Left ventricle myocardium inferior (tissue), 1 donor: ENCODE data around the gene L3MBTL4. TPM values are rescaled to one million over a fixed set of nuclear protein-coding genes. Genes with fewer than 3 reads are reported as not detected.

Experiments
- DNase-seq: peaks from one replicate; pipeline ENCODE4 v3.0.0-alpha.2; 2020
- H3K27ac ChIP-seq: fragments of 200-600 bp; replicated peaks from 2 replicates; pipeline ENCODE4 v1.8.0; 2021
- H3K27me3 ChIP-seq: fragments of 200-600 bp; 2 replicates; pipeline ENCODE4 v1.8.0; 2021; ENCODE audit warnings: low read depth
- H3K36me3 ChIP-seq: fragments of 200-600 bp; 2 replicates; pipeline ENCODE4 v1.8.0; 2021
- H3K4me1 ChIP-seq: fragments of 200-600 bp; 2 replicates; pipeline ENCODE4 v1.8.0; 2021
- H3K4me3 ChIP-seq: fragments of 200-600 bp; 2 replicates; pipeline ENCODE4 v1.8.0; 2021; ENCODE audit warnings: mild to moderate bottlenecking, moderate library complexity
- H3K9me3 ChIP-seq: fragments of 200-600 bp; replicated peaks from 2 replicates; pipeline ENCODE4 v1.8.0; 2021
- CTCF ChIP-seq: fragments of 200-600 bp; IDR thresholded peaks from 2 replicates; pipeline ENCODE4 v1.8.0; 2021; ENCODE audit warnings: antibody characterized with exemption, mild to moderate bottlenecking, borderline replicate concordance
- intact Hi-C: fragments of 100-400 bp; cut with micrococcal nuclease; formaldehyde crosslinking; loops from one replicate; pipeline ENCODE4 v1.11.0; 2022
- total RNA-seq: library from RNA; stranded (reverse); fragmentation: NEBNext Ultra II Directional; extraction: Animal tissue kit (Norgen Biotek cat#: 25700); gene quantifications from one replicate; pipeline ENCODE4 v1.2.1, GENCODE V29; 2021
- donor health status: DM: no; HTN: yes; CAD: no; lungs with severe emphysema.

The L3MBTL4 gene
- total RNA-seq, 1 donor from 2014 or later: 3.5 TPM

GRCh38 chr18:5997361-5997760 is 417.4 kb downstream of the L3MBTL4 start:
- Histone ChIP-seq H3K36me3 (no peaks in the 10 kb centered on the region), H3K27ac (no peak overlapping the region), H3K27me3 (no peaks in the 10 kb centered on the region), H3K4me3 (no peak overlapping the region), H3K9me3 (peaks cover 9% of the 10 kb centered on the region), H3K4me1 (no peaks in the 10 kb centered on the region)
- intact Hi-C loops: no loop called here
- TF ChIP-seq CTCF: no peak
- no peak for DNase-seq

- TF ChIP-seq CTCF: no peak
- Histone ChIP-seq H3K4me3 (no peak overlapping the region), H3K27ac (no peak overlapping the region), H3K27me3 (no peaks in the 10 kb centered on the region), H3K9me3 (peaks cover 9% of the 10 kb centered on the region), H3K4me1 (no peaks in the 10 kb centered on the region), H3K36me3 (no peaks in the 10 kb centered on the region)
- intact Hi-C loops: no loop called here
- no peak for DNase-seq
These were observed 419.1 kb downstream of the L3MBTL4 start for GRCh38 chr18:5995626-5996025.

GRCh38 chr18:5993938-5994337 is 420.8 kb downstream of the L3MBTL4 start:
- no peak for TF ChIP-seq CTCF
- intact Hi-C loops: no loop called here
- no peak overlapping the region for H3K27ac ChIP-seq
- H3K27me3 ChIP-seq: no peaks in the 10 kb centered on the region
- no peaks in the 10 kb centered on the region for H3K36me3 ChIP-seq
- no peak for DNase-seq
- no peaks in the 10 kb centered on the region for H3K9me3 ChIP-seq
- H3K4me1 ChIP-seq: no peaks in the 10 kb centered on the region
- H3K4me3 ChIP-seq: no peak overlapping the region

- no peak for TF ChIP-seq CTCF
- no peak overlapping the region for H3K27ac ChIP-seq
- intact Hi-C loops: no loop called here
- H3K36me3 ChIP-seq: no peaks in the 10 kb centered on the region
- peaks cover 4% of the 10 kb centered on the region for H3K27me3 ChIP-seq
- no peak overlapping the region for H3K4me3 ChIP-seq
- DNase-seq: no peak
- H3K9me3 ChIP-seq: no peaks in the 10 kb centered on the region
- no peaks in the 10 kb centered on the region for H3K4me1 ChIP-seq
These were observed 422.3 kb downstream of the L3MBTL4 start for GRCh38 chr18:5992381-5992780.

GRCh38 chr18:5987249-5987648 is 427.5 kb downstream of the L3MBTL4 start:
- DNase-seq: no peak
- TF ChIP-seq CTCF: no peak
- Histone ChIP-seq H3K9me3 (no peaks in the 10 kb centered on the region), H3K27me3 (peaks cover 25% of the 10 kb centered on the region), H3K4me3 (no peak overlapping the region), H3K27ac (no peak overlapping the region), H3K36me3 (no peaks in the 10 kb centered on the region), H3K4me1 (peaks cover 10% of the 10 kb centered on the region)
- intact Hi-C loops: no loop called here

GRCh38 chr18:5986257-5986931 is 428.3 kb downstream of the L3MBTL4 start:
- peaks cover 10% of the 10 kb centered on the region for H3K4me1 ChIP-seq
- peaks cover 25% of the 10 kb centered on the region for H3K27me3 ChIP-seq
- H3K36me3 ChIP-seq: no peaks in the 10 kb centered on the region
- H3K4me3 ChIP-seq: no peak overlapping the region
- no peak for DNase-seq
- intact Hi-C loops: no loop called here
- no peak overlapping the region for H3K27ac ChIP-seq
- no peaks in the 10 kb centered on the region for H3K9me3 ChIP-seq
- no peak for TF ChIP-seq CTCF
